Upper lobe of left lung (tissue), 6 donors: ENCODE data around the gene TRPC4. TPM values are rescaled to one million over a fixed set of nuclear protein-coding genes. Genes with fewer than 3 reads are reported as not detected.

Experiments
- ATAC-seq, 2 donors: fragments of 200-7000 bp; cut with Tn5 transposase; one replicate each; pipeline ENCODE4 v1.9.1; 2022; ENCODE audit warnings: mild to moderate bottlenecking in 2 of 2, moderate library complexity in 2 of 2; ENCODE audit not compliant: low FRiP score in 2 of 2
- DNase-seq, 2 donors: peaks; one replicate each; pipeline ENCODE4 v3.0.0-alpha.2; 2019 to 2020
- H3K27ac ChIP-seq, 4 donors: fragments of 200-600 bp; sonication (generic); one replicate each; pipeline ENCODE4 v1.5.1; 2016 to 2019
- H3K27me3 ChIP-seq, 4 donors: fragments of 200-600 bp; sonication (generic); one replicate each; pipeline ENCODE4 v1.5.1; 2017 to 2019
- H3K36me3 ChIP-seq, 4 donors: fragments of 200-600 bp; sonication (generic); one replicate each; pipeline ENCODE4 v1.5.1; 2016 to 2019
- H3K4me1 ChIP-seq, 4 donors: fragments of 200-600 bp; sonication (generic); one replicate each; pipeline ENCODE4 v1.5.1; 2018 to 2019
- H3K4me3 ChIP-seq, 4 donors: fragments of 200-600 bp; sonication (generic); one replicate each; pipeline ENCODE4 v1.5.1; 2017 to 2019; ENCODE audit warnings: mild to moderate bottlenecking in 2 of 4, moderate library complexity in 1 of 4
- H3K9me3 ChIP-seq, 4 donors: fragments of 200-600 bp; sonication (generic); one replicate each; pipeline ENCODE4 v1.5.1; 2018 to 2019
- EP300 ChIP-seq, 4 donors: sonication (generic); formaldehyde crosslinking; IDR thresholded peaks; one replicate each; pipeline ENCODE4 v1.5.1; 2017; ENCODE audit warnings: antibody characterized with exemption in 4 of 4, control low read depth in 2 of 4
- POLR2A ChIP-seq, 4 donors: fragments of 450-650 bp; IDR thresholded peaks; one replicate each; pipeline ENCODE4 v1.5.1; 2016 to 2017; ENCODE audit warnings: antibody characterized with exemption in 4 of 4, mild to moderate bottlenecking in 2 of 4
- POLR2AphosphoS5 ChIP-seq, 2 donors: sonication (generic); formaldehyde crosslinking; IDR thresholded peaks; one replicate each; pipeline ENCODE4 v1.5.1; 2017; ENCODE audit warnings: antibody characterized with exemption in 2 of 2
- WGBS, 2 donors: methylation state at CpG; one replicate each; pipeline ENCODE4 v1.1.5; 2017 to 2018; 5-methylcytosine and 5-hydroxymethylcytosine counted together
- total RNA-seq, 6 donors: library from RNA; depleted of rRNA in 4 of 6; stranded (reverse); fragments of >200 nt in 4 of 6; gene quantifications; one replicate each; pipeline versions ENCODE4 v1.1.0 to v1.2.1, GENCODE V29; 2016 to 2021
- TF ChIP-seq, protein P1 (sequence below), 6 experiments: fragments of 450-650 bp in 4 of 6; fragments of 200-600 bp in 2 of 6; sonication (generic) in 2 of 6; IDR thresholded peaks; one replicate each; pipeline ENCODE4 v1.5.1; 2016 to 2019; ENCODE audit warnings: antibody characterized with exemption in 6 of 6
- donor health status: DM: no; HTN: no; CAD: no; lungs with moderate emphysema.
- donor health status: DM: no; HTN: yes; CAD: no; lungs with severe emphysema.

Gene TRPC4
- total RNA-seq, 6 donors from 2014 or later = 0.39 to 6.3 (median 1.8) TPM

DNA sequence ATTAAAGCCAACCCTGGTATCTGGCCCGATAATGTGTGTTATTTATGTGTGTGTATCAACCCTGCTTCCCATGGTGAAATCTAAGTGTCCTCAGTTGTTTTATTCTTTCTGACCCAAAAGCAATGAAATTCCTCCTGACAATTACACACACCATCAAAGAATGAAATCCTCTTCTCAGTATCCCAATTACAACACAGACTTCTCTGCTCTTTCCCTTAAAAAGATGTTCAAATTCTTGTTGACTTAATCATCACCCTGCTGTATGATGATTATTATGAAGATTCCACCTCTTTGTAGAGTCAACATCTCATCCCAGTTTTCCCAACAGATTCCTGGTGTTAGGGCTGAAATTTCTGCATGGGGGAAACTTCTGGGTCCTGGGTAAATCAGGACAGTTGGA, 8.9 kb upstream of the TRPC4 start:
- Histone ChIP-seq H3K4me1 (no peaks in the 10 kb centered on the region), H3K27me3 (no peaks in the 10 kb centered on the region), H3K36me3 (no peaks in the 10 kb centered on the region), H3K27ac (no peak overlapping the region), H3K4me3 (no peak overlapping the region), H3K9me3 (no peaks in the 10 kb centered on the region)
- DNase-seq = no peak
- ATAC-seq = no peak
- TF ChIP-seq EP300 (IDR thresholded peaks at IDR 0.05) (no peak), POLR2AphosphoS5 (IDR thresholded peaks at IDR 0.05) (no peak), POLR2A (IDR thresholded peaks at IDR 0.05) (no peak)
- TF ChIP-seq, protein P1, sequence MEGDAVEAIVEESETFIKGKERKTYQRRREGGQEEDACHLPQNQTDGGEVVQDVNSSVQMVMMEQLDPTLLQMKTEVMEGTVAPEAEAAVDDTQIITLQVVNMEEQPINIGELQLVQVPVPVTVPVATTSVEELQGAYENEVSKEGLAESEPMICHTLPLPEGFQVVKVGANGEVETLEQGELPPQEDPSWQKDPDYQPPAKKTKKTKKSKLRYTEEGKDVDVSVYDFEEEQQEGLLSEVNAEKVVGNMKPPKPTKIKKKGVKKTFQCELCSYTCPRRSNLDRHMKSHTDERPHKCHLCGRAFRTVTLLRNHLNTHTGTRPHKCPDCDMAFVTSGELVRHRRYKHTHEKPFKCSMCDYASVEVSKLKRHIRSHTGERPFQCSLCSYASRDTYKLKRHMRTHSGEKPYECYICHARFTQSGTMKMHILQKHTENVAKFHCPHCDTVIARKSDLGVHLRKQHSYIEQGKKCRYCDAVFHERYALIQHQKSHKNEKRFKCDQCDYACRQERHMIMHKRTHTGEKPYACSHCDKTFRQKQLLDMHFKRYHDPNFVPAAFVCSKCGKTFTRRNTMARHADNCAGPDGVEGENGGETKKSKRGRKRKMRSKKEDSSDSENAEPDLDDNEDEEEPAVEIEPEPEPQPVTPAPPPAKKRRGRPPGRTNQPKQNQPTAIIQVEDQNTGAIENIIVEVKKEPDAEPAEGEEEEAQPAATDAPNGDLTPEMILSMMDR (IDR thresholded peaks at IDR 0.05) = no peak
- WGBS, 2 donors = 83 to 84% methylated on average over 1 of the region's 1 CpG

DNA sequence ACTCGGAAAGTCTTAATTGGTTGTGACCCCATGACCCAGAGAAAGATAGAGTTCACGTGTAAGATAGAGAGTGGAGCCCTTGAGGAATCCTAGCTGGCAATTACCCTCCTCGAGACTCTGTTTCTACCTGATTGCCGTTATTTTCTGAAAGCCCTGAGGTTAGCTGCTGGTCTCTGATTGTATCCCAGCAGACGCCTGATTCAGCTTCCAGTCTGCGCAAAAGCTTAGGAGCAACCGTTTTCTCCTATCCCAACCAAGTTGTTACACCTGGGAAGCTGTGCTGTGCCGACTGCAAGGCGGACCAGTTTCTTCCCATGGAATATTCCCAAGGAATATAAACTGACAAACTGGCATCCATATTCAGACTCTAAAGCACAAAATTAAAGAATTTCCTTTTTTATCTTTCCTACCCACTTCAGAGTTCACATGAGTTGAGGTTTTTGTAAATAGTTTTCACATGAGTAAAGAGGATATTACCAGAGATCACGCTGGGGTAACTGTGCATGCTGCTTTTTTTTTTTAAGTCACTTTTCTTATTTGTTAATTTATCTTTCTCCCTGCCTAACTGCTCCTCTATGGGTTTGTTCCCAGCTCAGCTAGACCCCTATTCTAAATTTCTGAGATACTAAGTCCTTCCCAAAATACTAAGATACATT, 1.5 kb upstream of the TRPC4 start:
- TF ChIP-seq, protein P1 (IDR thresholded peaks at IDR 0.05) = no peak
- TF ChIP-seq EP300 (IDR thresholded peaks at IDR 0.05) (no peak), POLR2AphosphoS5 (IDR thresholded peaks at IDR 0.05) (no peak), POLR2A (IDR thresholded peaks at IDR 0.05) (no peak)
- 52 to 57% methylated on average over 10 of the region's 10 CpGs for WGBS, 2 donors
- no peaks in the 10 kb centered on the region for H3K36me3 ChIP-seq
- no peak for DNase-seq
- H3K4me1 ChIP-seq = peaks cover 4 to 15% (median 9%) of the 10 kb centered on the region in 4 donors
- no peak for ATAC-seq
- no peaks in the 10 kb centered on the region for H3K9me3 ChIP-seq
- no peak overlapping the region for H3K4me3 ChIP-seq
- H3K27me3 ChIP-seq = peaks cover 0 to 11% (median 3%) of the 10 kb centered on the region in 4 donors
- no peak overlapping the region for H3K27ac ChIP-seq

DNA sequence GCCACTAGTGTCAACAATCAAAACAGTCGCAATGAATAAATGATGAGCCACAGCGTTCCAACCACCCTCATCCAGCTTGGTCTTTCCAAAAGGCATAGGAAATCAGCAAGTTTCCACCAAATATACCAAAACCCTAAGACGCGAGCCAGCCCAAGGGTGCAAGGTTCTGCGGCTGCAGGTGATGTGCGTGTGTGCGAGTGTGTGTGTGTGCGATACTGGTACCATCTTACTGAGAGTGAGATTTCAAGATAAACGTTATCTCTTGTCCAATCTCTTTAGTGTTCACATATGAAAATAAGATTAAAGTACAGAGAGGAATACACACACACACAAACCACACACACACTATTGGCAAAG, 895 bp upstream of the TRPC4 start:
- Histone ChIP-seq H3K27ac (no peak overlapping the region), H3K4me1 (peaks cover 4 to 15% (median 9%) of the 10 kb centered on the region in 4 donors), H3K27me3 (peaks cover 0 to 11% (median 3%) of the 10 kb centered on the region in 4 donors), H3K4me3 (peak overlapping the region in 2 of 4 donors; percentile 44 to 45), H3K36me3 (no peaks in the 10 kb centered on the region), H3K9me3 (no peaks in the 10 kb centered on the region)
- ATAC-seq = peak in 1 of 2 donors; percentile 7
- DNase-seq = no peak
- TF ChIP-seq POLR2AphosphoS5 (IDR thresholded peaks at IDR 0.05) (no peak), EP300 (IDR thresholded peaks at IDR 0.05) (no peak), POLR2A (IDR thresholded peaks at IDR 0.05) (no peak)
- TF ChIP-seq, protein P1 (IDR thresholded peaks at IDR 0.05) = no peak
- WGBS, 2 donors = 56 to 66% methylated on average over 9 of the region's 9 CpGs

DNA sequence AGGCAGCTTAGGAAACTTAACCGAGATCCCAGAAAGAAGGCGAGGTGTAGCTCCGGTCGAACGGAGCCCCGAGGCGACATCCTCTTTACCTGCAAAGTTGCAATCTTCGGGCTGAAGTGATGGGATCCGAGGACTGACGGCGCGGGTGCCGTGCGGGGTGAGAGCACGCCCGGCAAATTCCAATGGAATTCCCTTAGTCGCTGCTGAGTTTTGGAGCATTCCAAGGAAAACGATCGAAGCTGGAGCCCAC, 141 bp downstream of the TRPC4 start:
- WGBS, 2 donors = 4 to 13% methylated on average over 15 to 18 of the region's 19 CpGs
- H3K27me3 ChIP-seq = peaks cover 0 to 11% (median 3%) of the 10 kb centered on the region in 4 donors
- H3K27ac ChIP-seq = peak overlapping the region in 2 of 4 donors; percentile 46 to 55
- peak overlapping the region in 3 of 4 donors; percentile 30 to 45 (median 44) for H3K4me3 ChIP-seq
- ATAC-seq (peak in 1 of 2 donors; percentile 53), DNase-seq (no peak)
- H3K9me3 ChIP-seq = no peaks in the 10 kb centered on the region
- H3K36me3 ChIP-seq = no peaks in the 10 kb centered on the region
- peaks cover 4 to 15% (median 9%) of the 10 kb centered on the region in 4 donors for H3K4me1 ChIP-seq
- no peak for TF ChIP-seq EP300 (IDR thresholded peaks at IDR 0.05)
- TF ChIP-seq, protein P1 (IDR thresholded peaks at IDR 0.05) = no peak
- TF ChIP-seq POLR2A (IDR thresholded peaks at IDR 0.05) = no peak
- no peak for TF ChIP-seq POLR2AphosphoS5 (IDR thresholded peaks at IDR 0.05)
